Activated CD8-positive, alpha-beta memory T cell treated with anti-CD3 and anti-CD28 coated beads for 1 hour (primary cell): ENCODE results near the gene SLC51B.
"Not testable (repeated sequence)": the region's sequence is repeated elsewhere in the genome, so short reads cannot be mapped to it uniquely, and the experiment has no call there.

Experiments used
- DNase-seq, 2 donors: peaks; one replicate each; pipeline ENCODE4 v3.0.0-alpha.2; 2020; ENCODE audit warnings: low read depth in 1 of 2; ENCODE audit errors: extremely low read depth in 1 of 2

The SLC51B gene

DNA sequence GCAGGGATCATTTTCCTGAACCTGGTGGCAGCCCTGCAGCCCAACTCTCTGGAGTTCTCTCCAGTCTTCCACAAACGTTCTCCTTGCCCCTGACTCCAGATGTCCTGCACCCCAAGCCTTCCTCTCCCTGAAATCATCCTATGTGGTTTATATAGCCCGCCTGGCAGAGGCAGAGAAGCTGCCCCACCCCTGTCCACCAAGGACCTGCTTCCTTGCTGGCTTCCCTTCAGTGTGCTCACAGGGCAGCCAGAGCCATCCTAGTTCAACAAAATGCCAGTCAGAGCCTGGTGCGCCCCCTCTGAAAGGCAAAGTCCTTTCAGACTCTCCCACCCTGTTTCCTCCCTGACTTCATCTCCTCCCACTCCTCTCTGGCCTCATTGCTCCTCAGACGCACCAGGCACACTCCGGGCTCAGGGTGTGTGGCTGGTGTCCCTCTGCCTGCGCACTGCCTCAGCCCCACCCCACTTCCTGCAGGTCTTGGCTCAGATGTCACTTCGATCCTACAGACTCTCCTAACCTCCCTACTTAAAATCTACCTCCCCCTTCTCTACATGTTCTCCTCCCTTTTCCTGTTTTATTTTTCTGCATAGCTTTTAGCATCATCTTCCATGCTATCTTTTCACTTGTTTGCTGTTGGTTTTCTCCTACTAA lies 37.2 kb downstream of the SLC51B start:
- DNase-seq: no peak

DNA sequence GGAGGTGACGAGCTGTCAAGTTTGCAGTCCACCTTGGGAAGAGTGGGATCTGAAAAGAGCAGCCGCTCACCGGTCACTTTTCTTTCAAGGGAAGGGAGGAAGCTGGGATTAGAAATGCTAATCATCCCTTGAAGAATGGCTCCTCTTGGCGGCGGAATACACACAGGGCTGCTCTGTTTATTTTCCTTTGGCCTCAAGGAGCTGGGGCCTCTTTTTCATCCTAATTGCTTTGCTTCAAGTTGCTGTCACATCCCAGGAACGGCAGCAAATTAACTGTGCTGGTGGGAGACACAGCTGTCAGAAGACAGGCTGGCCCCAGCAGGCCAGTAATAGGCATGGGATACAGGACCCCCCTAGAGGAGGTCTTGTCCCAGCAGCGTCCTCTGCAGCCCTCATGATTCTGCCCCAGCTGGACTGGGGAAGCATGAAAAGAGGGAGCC lies 38.1 kb downstream of the SLC51B start:
- DNase-seq: no peak

- no peak for DNase-seq
Observed at GRCh38 chr15:65084500-65085206, 39.5 kb downstream of the SLC51B start.

DNA sequence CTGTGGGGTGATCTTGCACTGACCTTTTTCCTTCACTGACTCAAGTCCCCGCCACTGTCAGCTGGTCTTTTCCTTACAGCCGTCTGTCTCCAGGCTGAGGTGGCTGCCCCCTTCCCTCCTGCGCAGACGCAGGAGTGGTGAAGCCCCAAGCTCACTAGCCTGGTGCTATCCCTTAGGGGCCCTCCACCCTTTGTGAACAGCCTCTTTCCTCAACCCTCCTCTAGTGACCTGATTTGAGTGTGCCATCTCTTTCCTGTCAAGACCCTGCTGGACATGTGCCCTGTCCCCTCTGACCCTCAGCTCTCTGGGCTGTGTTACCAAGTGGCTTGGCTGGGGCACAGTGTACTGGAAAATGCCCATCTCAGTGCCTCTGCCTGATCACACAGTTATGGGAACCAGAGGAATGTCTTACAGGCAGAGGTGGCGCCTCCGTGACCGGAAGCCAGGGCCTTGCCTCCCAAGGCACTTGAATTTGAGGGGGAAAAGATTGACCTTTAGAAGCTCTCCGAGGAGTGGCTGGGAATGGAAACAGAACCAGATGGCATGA lies 40.1 kb downstream of the SLC51B start:
- no peak for DNase-seq

GRCh38 chr15:65085990-65086679 lies 40.9 kb downstream of the SLC51B start:
- no peak for DNase-seq

DNA sequence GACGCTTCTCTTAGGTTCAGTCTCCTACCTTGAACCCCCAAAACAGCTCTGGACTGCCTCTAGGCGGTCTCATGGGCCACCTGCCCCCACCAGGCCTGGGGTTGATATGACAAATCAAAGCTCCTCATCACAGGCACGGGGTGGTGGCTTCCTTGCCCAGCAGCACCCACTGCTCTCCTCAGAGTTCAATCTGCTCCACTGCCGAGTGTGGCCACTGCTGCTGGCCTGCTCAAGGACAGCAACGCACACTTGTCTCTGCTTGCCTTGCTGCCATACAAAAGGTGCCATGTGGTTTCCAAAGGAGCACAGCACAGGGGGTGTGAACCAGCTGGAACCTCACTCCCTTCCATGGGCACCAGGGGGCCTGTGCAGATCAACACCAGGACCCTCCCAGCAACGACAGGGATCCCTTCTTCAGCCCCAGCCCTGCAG lies 41.5 kb downstream of the SLC51B start:
- no peak for DNase-seq

DNA sequence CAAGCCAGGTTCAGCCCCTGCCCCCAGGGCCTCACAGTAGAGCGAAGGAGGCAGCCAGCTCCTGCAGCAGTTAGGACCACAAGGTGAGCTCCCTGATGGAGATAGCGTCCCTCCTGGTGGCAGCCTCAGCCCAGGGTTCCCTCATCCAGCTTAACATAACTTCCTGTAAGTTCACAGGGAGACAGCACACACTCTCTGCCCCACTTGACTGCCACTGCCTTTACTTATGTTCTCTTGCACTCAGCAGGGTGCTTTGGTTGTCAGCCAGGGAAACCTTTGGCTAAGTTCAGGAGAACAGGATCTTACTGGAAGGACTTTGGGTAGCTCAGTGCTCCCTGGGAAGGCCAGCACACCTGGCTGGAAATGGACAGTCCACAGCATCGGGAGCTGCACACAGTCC lies 42.2 kb downstream of the SLC51B start:
- DNase-seq: no peak

DNA sequence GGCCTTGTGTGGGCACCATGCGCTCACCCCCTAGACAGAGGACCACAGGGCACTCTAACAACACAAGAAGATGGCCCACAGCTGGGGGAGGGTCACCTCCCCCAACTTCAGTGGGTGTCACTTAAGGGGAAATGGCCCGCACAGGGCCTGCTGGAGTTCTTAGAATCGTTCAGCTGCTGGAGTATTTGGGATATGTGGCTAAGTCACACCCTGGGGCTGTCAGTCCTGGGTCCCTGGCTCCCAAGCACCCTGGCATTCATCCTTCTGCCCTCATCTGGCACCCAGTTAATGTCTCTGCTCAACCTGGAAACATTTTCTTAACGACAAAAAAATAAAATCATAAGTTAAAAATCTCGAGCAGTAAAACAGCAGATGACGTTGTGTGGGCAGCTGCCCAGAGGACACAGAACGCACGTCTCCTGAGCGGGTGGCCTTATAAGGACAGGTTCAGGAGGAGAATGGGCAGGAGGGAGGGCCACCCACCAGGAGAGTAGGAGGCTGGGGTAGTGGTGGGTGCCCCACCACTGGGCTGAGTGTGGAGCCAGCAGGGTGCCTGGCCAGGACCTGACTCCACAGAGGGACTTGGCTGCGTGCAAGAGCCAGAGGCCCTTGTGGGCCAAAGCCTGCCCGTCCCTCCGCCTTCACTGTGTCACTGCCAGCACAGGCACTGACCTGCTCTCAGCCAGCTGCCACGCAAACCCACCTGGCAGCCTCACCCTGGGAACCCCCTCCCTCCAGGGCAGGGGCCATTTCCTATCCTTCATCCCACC lies 42.9 kb downstream of the SLC51B start:
- no peak for DNase-seq

- DNase-seq: no peak
Observed at GRCh38 chr15:65088643-65089021, 43.4 kb downstream of the SLC51B start.

- no peak for DNase-seq
Observed at GRCh38 chr15:65089206-65089824, 44.1 kb downstream of the SLC51B start.

DNA sequence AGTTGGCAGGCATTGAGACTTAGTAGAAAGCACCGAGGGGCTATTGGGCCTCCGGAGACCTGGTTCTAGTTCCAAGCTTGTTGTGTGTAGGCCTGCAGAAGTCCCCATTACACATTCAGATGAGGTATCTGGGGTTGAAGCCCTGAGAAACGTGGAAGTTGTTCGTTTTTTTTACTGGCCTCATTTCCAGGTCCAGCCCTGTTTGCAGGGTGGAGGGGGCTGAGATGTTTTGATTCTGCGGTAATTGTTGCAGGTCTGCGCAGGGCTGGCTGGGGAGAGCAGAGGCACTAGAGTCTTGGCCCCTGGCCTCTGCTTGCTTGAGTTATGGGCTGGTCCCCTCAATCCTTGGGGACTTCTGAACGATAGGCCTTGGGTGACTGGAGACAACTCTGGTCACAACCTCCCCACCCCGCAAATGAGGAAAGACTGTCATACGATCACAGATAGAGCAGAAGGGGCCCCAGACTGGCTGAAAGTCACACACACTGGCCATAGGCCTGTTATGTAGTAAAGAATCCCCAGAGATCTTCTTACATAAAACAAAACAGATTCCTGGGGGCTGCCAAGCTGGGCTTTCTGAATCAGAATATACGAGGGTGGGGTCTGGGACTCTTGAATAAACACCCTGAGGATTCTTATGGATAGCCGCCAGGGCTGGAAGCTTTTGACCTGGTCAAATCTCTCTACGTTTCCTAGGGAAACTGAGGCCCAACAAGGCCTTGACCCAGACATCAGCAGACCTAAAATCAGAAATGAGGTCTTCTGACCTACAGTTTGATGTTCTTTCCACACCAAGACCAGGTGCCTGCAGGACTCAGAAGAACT lies 47.0 kb downstream of the SLC51B start:
- no peak for DNase-seq

DNA sequence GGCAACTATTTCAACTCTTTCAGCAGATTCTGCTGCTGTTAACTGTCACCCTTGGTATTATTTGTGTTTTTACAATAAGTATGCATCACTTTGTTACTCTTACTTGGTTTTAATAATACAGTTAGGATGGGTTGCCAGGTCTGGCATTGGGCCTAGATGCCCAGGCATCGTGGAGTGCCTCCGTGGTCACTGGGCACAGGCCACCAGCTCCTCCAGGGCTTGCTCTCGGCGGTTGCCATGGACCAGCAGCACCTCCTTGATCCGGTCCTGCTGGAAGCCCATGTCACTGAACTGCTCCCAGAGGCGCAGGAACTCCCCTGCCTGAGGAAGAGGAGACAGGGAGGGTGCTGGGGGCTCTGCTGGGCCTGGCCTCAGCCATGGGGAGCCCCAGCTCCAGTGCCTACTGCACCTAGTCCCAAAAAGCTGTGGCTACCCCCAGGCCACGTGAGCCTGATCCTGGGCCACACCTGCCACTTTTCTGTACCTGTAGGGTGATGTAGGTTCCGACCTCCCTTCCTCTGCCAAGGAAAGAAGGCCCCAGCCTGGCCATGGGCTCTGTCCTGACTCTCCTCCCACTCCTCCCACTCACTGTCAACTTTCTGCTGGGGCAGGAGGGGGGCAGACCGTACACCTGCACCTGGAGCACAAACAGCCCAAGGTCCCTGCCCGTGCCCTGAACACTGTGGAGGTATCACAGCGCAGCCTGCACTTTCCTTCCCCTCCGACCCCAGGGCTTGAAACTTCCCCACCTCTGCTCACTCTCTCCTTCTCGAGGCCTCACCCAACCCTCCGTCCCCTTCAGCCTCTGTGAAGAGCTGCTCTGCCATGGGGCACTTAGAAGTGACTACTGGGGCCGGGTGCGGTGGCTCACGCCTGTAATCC lies 48.0 kb downstream of the SLC51B start:
- no peak for DNase-seq

- not testable (repeated sequence) for DNase-seq
Observed at GRCh38 chr15:65093793-65094170, 48.6 kb downstream of the SLC51B start.

DNA sequence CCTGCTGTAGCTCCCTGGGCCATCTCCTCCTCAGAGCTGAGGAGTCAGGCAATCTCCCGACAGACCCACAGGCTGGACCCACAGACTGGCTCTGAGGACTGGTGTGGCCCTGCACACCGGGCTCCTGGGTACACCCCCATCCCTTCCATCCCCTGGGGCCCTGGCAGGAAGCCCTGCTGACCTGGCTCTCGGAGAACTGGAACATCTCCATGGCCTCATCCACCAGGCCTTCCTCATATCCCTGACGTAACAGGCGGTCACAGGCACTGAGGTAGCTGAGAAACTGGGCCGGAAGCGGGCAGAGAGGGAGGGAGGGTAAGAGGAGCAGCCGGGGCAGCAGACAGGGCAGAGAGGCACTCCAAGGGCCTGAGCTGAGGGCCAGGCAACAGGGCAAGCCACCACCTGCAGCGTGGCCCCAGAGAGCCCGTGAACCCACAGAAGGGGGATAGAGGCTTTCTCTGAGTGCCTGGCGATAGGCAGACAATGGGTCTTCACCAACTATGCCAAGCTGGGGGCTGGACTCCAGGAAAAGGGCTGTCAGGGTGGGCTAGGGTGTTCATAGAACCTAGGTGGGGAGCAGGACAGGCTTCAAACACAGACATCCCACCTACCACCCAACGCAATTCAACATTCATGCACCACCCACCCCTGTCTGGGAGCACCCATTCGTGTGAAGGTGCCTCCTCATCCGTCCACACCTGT lies 49.3 kb downstream of the SLC51B start:
- no peak for DNase-seq

DNA sequence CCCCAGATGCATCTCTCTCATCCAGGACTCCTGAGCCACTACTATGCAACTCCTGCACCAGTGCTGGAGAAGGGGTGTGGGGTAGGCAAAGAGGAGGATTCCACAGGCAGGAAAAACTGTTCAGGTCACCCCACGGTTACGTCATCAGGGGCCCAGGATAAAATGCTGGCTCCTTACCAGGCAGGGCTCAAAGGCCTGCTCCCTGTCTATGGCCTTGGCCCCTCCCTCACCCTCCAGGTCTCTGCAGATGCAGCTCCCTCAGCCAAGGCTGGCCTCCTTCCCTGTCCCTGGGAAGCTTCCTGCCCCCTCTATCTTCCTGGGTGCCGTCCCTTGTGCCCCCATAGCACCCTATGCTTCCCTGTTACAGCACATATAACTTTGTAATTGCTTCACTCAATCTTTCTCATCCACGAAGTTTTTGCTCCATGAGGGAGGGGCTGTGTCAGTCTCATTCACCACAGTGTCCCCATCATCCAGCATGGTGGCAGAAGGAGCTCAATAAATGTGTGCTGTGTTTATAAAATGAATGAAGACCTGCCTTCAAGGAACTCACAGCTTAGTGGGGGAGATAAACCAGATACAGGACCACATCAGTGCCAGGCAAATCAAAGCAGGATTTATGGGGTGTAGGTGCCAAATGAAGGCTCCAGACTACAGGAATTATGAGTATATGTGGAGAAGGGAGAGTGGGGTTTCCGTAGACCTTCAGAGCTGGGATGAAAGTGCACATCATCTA lies 50.0 kb downstream of the SLC51B start:
- DNase-seq: no peak

DNA sequence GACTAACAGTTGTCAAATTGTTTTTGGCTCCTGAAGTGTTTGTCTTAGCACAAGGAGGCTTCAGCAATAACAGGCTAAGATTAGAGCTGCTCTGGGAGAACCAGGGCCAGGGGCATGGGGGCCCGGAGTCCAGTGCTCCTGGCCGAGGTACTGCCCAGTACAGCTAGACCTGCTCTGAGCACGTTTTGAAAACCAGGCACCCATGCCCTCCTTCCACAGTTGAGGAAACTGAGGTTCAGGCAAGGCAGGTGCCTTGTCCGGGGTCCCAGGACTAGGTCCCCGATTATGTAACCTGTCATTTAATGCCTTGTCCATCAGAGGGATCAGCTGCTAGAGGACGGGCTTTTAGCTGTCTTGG lies 50.5 kb downstream of the SLC51B start:
- no peak for DNase-seq
